H1 (cell line): ENCODE results near the gene MYCBPAP.

Source experiments
- CHD2 ChIP-seq: IDR thresholded peaks from 2 replicates; pipeline ENCODE4 v1.6.1; 2012; ENCODE audit warnings: low read length, improper control_type of control experiment
- EP300 ChIP-seq, 2 experiments: IDR thresholded peaks; 1 replicate in 1 of 2; 2 replicates in 1 of 2; pipeline ENCODE4 v1.6.1; 2011 to 2012; ENCODE audit warnings: low read depth in 2 of 2, low read length in 2 of 2, mild to moderate bottlenecking in 2 of 2, borderline replicate concordance in 1 of 2, inconsistent platforms in 1 of 2, moderate library complexity in 1 of 2
- HDAC2 ChIP-seq, 2 experiments: fragments of 300-600 bp in 1 of 2; sonication (generic) in 1 of 2; IDR thresholded peaks; 2 replicates each; pipeline ENCODE4 v1.6.1; 2011 to 2012; ENCODE audit warnings: low read depth in 2 of 2, low read length in 2 of 2, mild to moderate bottlenecking in 2 of 2, moderate library complexity in 2 of 2, borderline replicate concordance in 1 of 2, inconsistent platforms in 1 of 2
- POLR2A ChIP-seq, 2 experiments: IDR thresholded peaks; 1 replicate in 1 of 2; 2 replicates in 1 of 2; pipeline ENCODE4 v1.6.1; 2011; ENCODE audit warnings: low read depth in 2 of 2, low read length in 2 of 2, mild to moderate bottlenecking in 2 of 2; ENCODE audit errors: control extremely low read depth in 1 of 2
- TBP ChIP-seq: IDR thresholded peaks from 2 replicates; pipeline ENCODE4 v1.6.1; 2011; ENCODE audit warnings: low read depth, low read length, improper control_type of control experiment
- YY1 ChIP-seq: IDR thresholded peaks from 2 replicates; pipeline ENCODE4 v1.6.1; 2011; ENCODE audit warnings: low read depth, mild to moderate bottlenecking, low read length
- TF ChIP-seq, protein P1 (sequence below): IDR thresholded peaks from 2 replicates; pipeline ENCODE4 v1.6.1; 2012; ENCODE audit warnings: low read length, inconsistent platforms
- TF ChIP-seq, protein P2 (sequence below), 3 experiments: IDR thresholded peaks; 1 replicate in 2 of 3; 2 replicates in 1 of 3; pipeline versions ENCODE4 v1.5.1 to v1.6.1; 2011; ENCODE audit warnings: low read length in 3 of 3, mild to moderate bottlenecking in 3 of 3, inconsistent platforms in 2 of 3, low read depth in 1 of 3, moderate library complexity in 1 of 3; ENCODE audit not compliant: insufficient read depth in 1 of 3; ENCODE audit errors: control extremely low read depth in 1 of 3

GRCh38 chr17:50493744-50494143 lies 14.5 kb upstream of the MYCBPAP start:
- TF ChIP-seq, protein P1, sequence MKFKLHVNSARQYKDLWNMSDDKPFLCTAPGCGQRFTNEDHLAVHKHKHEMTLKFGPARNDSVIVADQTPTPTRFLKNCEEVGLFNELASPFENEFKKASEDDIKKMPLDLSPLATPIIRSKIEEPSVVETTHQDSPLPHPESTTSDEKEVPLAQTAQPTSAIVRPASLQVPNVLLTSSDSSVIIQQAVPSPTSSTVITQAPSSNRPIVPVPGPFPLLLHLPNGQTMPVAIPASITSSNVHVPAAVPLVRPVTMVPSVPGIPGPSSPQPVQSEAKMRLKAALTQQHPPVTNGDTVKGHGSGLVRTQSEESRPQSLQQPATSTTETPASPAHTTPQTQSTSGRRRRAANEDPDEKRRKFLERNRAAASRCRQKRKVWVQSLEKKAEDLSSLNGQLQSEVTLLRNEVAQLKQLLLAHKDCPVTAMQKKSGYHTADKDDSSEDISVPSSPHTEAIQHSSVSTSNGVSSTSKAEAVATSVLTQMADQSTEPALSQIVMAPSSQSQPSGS: no peak
- TF ChIP-seq EP300 (IDR thresholded peaks at IDR 0.05; ENCODE audit: borderline replicate concordance in 1 of 2, low read depth in 2 of 2, low read length in 2 of 2) (peak in 1 of 2 experiments; percentile 74; a peak in 1 of 3 replicates), POLR2A (IDR thresholded peaks at IDR 0.05; ENCODE audit: control extremely low read depth in 1 of 2, low read depth in 2 of 2, low read length in 2 of 2) (no peak), TBP (no peak), HDAC2 (IDR thresholded peaks at IDR 0.05; ENCODE audit: borderline replicate concordance in 1 of 2, low read depth in 2 of 2, low read length in 2 of 2) (no peak), CHD2 (no peak), YY1 (no peak)
- TF ChIP-seq, protein P2, sequence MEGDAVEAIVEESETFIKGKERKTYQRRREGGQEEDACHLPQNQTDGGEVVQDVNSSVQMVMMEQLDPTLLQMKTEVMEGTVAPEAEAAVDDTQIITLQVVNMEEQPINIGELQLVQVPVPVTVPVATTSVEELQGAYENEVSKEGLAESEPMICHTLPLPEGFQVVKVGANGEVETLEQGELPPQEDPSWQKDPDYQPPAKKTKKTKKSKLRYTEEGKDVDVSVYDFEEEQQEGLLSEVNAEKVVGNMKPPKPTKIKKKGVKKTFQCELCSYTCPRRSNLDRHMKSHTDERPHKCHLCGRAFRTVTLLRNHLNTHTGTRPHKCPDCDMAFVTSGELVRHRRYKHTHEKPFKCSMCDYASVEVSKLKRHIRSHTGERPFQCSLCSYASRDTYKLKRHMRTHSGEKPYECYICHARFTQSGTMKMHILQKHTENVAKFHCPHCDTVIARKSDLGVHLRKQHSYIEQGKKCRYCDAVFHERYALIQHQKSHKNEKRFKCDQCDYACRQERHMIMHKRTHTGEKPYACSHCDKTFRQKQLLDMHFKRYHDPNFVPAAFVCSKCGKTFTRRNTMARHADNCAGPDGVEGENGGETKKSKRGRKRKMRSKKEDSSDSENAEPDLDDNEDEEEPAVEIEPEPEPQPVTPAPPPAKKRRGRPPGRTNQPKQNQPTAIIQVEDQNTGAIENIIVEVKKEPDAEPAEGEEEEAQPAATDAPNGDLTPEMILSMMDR (IDR thresholded peaks at IDR 0.05; ENCODE audit: control extremely low read depth in 1 of 3, insufficient read depth in 1 of 3, low read depth in 1 of 3, low read length in 3 of 3): no peak
